ENCODE data around the gene KCTD4.
"Not testable (repeated sequence)": the region's sequence is repeated elsewhere in the genome, so short reads cannot be mapped to it uniquely, and the experiment has no call there.

Gene KCTD4

GRCh38 chr13:45200701-45201232 is at the start of gene KCTD4:
TSS of gene KCTD4 (minus strand) at chr13:45201045. CDS start at chr13:45194567, 6,478 bp downstream.
- no peak for DNase-seq

GRCh38 chr13:45249662-45250061 is 48.8 kb upstream of the KCTD4 start:
- DNase-seq = no peak

- not testable (repeated sequence) for DNase-seq
Measured at GRCh38 chr13:45244736-45245135, 43.9 kb upstream of the KCTD4 start.

- DNase-seq = no peak
Measured at GRCh38 chr13:45243077-45243476, 42.2 kb upstream of the KCTD4 start.

GRCh38 chr13:45242524-45242923 is 41.7 kb upstream of the KCTD4 start:
- DNase-seq = no peak

- DNase-seq = no peak
Measured at GRCh38 chr13:45242070-45242469, 41.2 kb upstream of the KCTD4 start.

- no peak for DNase-seq
Measured at GRCh38 chr13:45240143-45240542, 39.3 kb upstream of the KCTD4 start.

GRCh38 chr13:45238945-45239795 is 38.3 kb upstream of the KCTD4 start:
- no peak for DNase-seq

- DNase-seq = no peak
Measured at GRCh38 chr13:45232591-45232990, 31.7 kb upstream of the KCTD4 start.

GRCh38 chr13:45231722-45232121 is 30.9 kb upstream of the KCTD4 start:
- DNase-seq = no peak

- DNase-seq = no peak
Measured at GRCh38 chr13:45231305-45231704, 30.5 kb upstream of the KCTD4 start.

GRCh38 chr13:45229172-45229571 is 28.3 kb upstream of the KCTD4 start:
- DNase-seq = no peak

GRCh38 chr13:45228002-45228401 is 27.2 kb upstream of the KCTD4 start:
- no peak for DNase-seq

GRCh38 chr13:45226024-45226423 is 25.2 kb upstream of the KCTD4 start:
- no peak for DNase-seq

GRCh38 chr13:45225370-45225769 is 24.5 kb upstream of the KCTD4 start:
- no peak for DNase-seq

GRCh38 chr13:45224176-45224575 is 23.3 kb upstream of the KCTD4 start:
- no peak for DNase-seq

GRCh38 chr13:45222919-45223318 is 22.1 kb upstream of the KCTD4 start:
- DNase-seq = no peak

GRCh38 chr13:45222516-45222915 is 21.7 kb upstream of the KCTD4 start:
- DNase-seq = no peak

GRCh38 chr13:45220403-45220802 is 19.6 kb upstream of the KCTD4 start:
- DNase-seq = no peak

- DNase-seq = no peak
Measured at GRCh38 chr13:45219938-45220375, 19.1 kb upstream of the KCTD4 start.

- no peak for DNase-seq
Measured at GRCh38 chr13:45219123-45219891, 18.5 kb upstream of the KCTD4 start.

- no peak for DNase-seq
Measured at GRCh38 chr13:45218689-45219088, 17.8 kb upstream of the KCTD4 start.

GRCh38 chr13:45216193-45216592 is 15.3 kb upstream of the KCTD4 start:
- DNase-seq = no peak
